T-helper 1 cell treated with Interleukin-12 subunit alpha and Interleukin-12 subunit beta and Interleukin-4 antibody, amounts not matched to agents 30 μg/mL and 1 μg/mL, for 36 hours (primary cell): ENCODE data around the gene VGLL4.
"Not testable (repeated sequence)": the region's sequence is repeated elsewhere in the genome, so short reads cannot be mapped to it uniquely, and the experiment has no call there.

Source experiments
- H3K27ac Mint-ChIP-seq: one replicate; pipeline ENCODE4 v1.8.0; 2021; ENCODE audit warnings: mild to moderate bottlenecking, mixed read lengths
- H3K27me3 Mint-ChIP-seq: one replicate; pipeline ENCODE4 v1.8.0; 2021; ENCODE audit warnings: low read depth, mixed read lengths
- H3K36me3 Mint-ChIP-seq: one replicate; pipeline ENCODE4 v1.8.0; 2021; ENCODE audit warnings: low read depth, mixed read lengths
- H3K4me1 Mint-ChIP-seq: one replicate; pipeline ENCODE4 v1.8.0; 2021; ENCODE audit warnings: low read depth, mixed read lengths
- H3K4me3 Mint-ChIP-seq: one replicate; pipeline ENCODE4 v1.8.0; 2021; ENCODE audit warnings: mild to moderate bottlenecking, moderate library complexity, mixed read lengths
- H3K9me3 Mint-ChIP-seq: one replicate; pipeline ENCODE4 v1.8.0; 2021; ENCODE audit warnings: mixed read lengths

The VGLL4 gene

GRCh38 chr3:11596387-11596786, 47.3 kb downstream of the VGLL4 start:
- Mint-ChIP-seq H3K9me3 (peaks cover 5% of the 10 kb centered on the region), H3K27ac (no peak overlapping the region), H3K27me3 (no peaks in the 10 kb centered on the region), H3K36me3 (peaks cover 47% of the 10 kb centered on the region), H3K4me1 (peaks cover 5% of the 10 kb centered on the region), H3K4me3 (no peak overlapping the region)

- not testable (repeated sequence) for H3K27me3 Mint-ChIP-seq, H3K4me1 Mint-ChIP-seq, H3K27ac Mint-ChIP-seq, H3K4me3 Mint-ChIP-seq, H3K9me3 Mint-ChIP-seq
- H3K36me3 Mint-ChIP-seq, result peaks cover 40% of the 10 kb centered on the region
Measured at GRCh38 chr3:11595024-11595423, 48.7 kb downstream of the VGLL4 start.

GRCh38 chr3:11593318-11594034, 50.2 kb downstream of the VGLL4 start:
- no peak overlapping the region for H3K27ac Mint-ChIP-seq
- H3K4me1 Mint-ChIP-seq, result peaks cover 12% of the 10 kb centered on the region
- H3K9me3 Mint-ChIP-seq, result peaks cover 5% of the 10 kb centered on the region
- no peak overlapping the region for H3K4me3 Mint-ChIP-seq
- H3K36me3 Mint-ChIP-seq, result peaks cover 35% of the 10 kb centered on the region
- H3K27me3 Mint-ChIP-seq, result no peaks in the 10 kb centered on the region

GRCh38 chr3:11592445-11593298, 51.0 kb downstream of the VGLL4 start:
- no peak overlapping the region for H3K27ac Mint-ChIP-seq
- H3K9me3 Mint-ChIP-seq, result peaks cover 5% of the 10 kb centered on the region
- H3K4me1 Mint-ChIP-seq, result peaks cover 19% of the 10 kb centered on the region
- H3K36me3 Mint-ChIP-seq, result peaks cover 27% of the 10 kb centered on the region
- H3K27me3 Mint-ChIP-seq, result no peaks in the 10 kb centered on the region
- H3K4me3 Mint-ChIP-seq, result no peak overlapping the region

DNA sequence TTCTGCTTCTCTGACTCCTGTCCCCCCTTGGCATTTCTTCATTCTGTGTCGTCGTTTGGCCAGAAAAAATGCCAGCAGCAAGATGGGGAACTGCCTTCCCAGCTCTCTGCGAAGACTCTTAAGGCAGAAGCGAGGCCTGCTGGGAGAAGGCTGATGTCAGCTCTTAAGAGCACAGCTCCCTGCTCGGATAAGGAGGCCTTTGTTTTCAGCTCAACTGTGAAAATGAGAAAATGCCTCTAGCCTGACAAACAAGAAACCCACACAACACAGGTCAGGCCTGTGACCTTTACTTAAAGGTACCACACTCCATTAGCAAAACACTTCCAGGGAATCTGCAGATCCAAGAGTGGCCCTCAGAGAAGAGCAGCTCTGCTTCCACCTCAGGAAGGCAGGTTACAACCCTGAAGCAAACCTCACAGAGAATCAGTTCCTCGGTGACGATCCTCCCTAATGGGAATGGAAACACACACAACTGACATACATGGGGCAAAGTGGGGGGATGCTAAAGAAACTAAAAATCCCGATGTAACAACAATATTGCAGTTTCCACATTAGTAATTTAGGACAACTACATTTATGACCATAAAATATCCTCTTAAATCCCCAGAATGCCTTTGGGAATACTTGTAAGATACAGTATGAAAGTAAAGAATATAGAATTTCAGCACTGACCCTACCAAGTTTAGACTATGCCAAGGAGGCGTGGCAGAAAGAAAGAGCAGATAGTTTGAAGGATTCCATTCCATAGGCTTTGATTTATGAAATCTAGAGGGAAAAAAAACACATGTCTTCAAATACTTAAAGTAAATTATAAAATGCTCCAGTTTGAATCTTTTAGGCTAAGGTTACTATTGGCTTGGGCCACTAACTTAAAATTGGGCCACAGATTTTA, 52.1 kb downstream of the VGLL4 start:
- no peak overlapping the region for H3K4me3 Mint-ChIP-seq
- H3K4me1 Mint-ChIP-seq, result peaks cover 19% of the 10 kb centered on the region
- H3K36me3 Mint-ChIP-seq, result peaks cover 19% of the 10 kb centered on the region
- H3K27me3 Mint-ChIP-seq, result no peaks in the 10 kb centered on the region
- H3K27ac Mint-ChIP-seq, result no peak overlapping the region
- H3K9me3 Mint-ChIP-seq, result peaks cover 5% of the 10 kb centered on the region

- H3K36me3 Mint-ChIP-seq, result peaks cover 15% of the 10 kb centered on the region
- no peak overlapping the region for H3K27ac Mint-ChIP-seq
- H3K4me3 Mint-ChIP-seq, result no peak overlapping the region
- peaks cover 19% of the 10 kb centered on the region for H3K4me1 Mint-ChIP-seq
- peaks cover under 1% of the 10 kb centered on the region for H3K9me3 Mint-ChIP-seq
- H3K27me3 Mint-ChIP-seq, result no peaks in the 10 kb centered on the region
Measured at GRCh38 chr3:11591002-11591355, 52.7 kb downstream of the VGLL4 start.

DNA sequence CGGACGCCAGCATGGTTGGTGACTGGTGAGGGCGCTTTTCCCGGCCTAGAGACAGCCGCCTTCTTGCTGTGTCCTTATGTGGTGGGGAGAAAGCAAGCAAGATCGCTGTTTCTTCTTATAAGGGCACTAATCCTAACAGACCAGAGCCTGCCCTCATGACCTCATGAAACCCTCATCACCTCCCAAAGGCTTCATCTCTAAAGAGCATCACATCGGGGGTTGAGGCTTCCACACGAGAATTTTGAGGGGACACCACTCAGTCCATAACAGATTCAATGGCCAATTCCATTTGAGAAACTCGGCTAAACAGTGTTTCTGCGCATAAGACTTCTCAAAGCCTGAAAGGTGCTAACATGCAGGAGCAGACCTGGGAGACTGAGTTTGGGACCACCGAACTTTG, 54.0 kb downstream of the VGLL4 start:
- Mint-ChIP-seq H3K36me3 (peaks cover 11% of the 10 kb centered on the region), H3K4me1 (peaks cover 20% of the 10 kb centered on the region), H3K27me3 (no peaks in the 10 kb centered on the region), H3K4me3 (no peak overlapping the region), H3K9me3 (no peaks in the 10 kb centered on the region), H3K27ac (no peak overlapping the region)

GRCh38 chr3:11588755-11589154, 55.0 kb downstream of the VGLL4 start:
- no peaks in the 10 kb centered on the region for H3K9me3 Mint-ChIP-seq
- H3K4me3 Mint-ChIP-seq, result no peak overlapping the region
- peaks cover 9% of the 10 kb centered on the region for H3K36me3 Mint-ChIP-seq
- H3K4me1 Mint-ChIP-seq, result peaks cover 25% of the 10 kb centered on the region
- H3K27ac Mint-ChIP-seq, result no peak overlapping the region
- H3K27me3 Mint-ChIP-seq, result no peaks in the 10 kb centered on the region

DNA sequence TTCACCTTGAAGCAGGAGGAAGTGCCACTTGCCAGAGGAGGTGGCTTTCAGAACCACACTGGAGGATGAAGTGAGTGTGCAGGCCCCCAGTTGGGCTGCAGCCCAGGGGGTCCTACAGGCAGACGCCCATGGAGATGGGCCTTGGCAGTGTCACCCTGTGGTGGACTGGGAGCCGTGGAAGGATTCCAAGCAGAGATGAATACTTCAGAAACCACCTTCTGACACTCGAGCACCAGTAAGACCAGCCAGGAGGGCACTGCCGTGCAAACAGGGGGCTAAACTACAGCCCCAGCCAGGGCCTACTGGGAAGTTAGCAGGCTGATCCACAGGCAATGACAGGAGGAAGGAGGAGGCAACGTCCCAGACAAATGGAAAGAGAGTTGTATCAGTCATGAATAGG, 55.4 kb downstream of the VGLL4 start:
- H3K27me3 Mint-ChIP-seq, result no peaks in the 10 kb centered on the region
- peaks cover 24% of the 10 kb centered on the region for H3K4me1 Mint-ChIP-seq
- H3K4me3 Mint-ChIP-seq, result no peak overlapping the region
- no peaks in the 10 kb centered on the region for H3K9me3 Mint-ChIP-seq
- peaks cover 8% of the 10 kb centered on the region for H3K36me3 Mint-ChIP-seq
- peak overlapping the region; percentile 35 for H3K27ac Mint-ChIP-seq

DNA sequence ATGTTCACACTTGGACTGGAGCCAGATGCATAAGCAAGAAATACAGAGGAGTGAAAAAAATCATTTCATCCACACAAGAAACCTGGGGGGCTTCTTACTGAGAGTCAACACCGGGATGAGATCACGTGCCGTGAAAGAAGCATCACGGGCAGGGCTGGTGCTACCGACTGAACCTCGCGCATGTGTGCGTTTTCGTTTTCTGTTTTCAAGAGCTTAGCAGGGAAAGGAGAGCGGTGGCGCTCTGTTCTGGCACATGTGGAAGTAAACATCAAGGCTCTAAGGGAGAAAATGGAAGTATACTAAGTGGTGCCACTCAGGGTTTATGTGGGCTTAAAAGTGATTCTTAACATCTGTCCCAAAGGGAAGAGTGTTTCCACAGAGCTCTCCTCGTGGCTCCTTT, 55.9 kb downstream of the VGLL4 start:
- H3K27ac Mint-ChIP-seq, result no peak overlapping the region

GRCh38 chr3:11584570-11584969, 59.1 kb downstream of the VGLL4 start:
- Mint-ChIP-seq H3K36me3 (peaks cover 8% of the 10 kb centered on the region), H3K4me1 (peaks cover 37% of the 10 kb centered on the region), H3K27me3 (no peaks in the 10 kb centered on the region), H3K4me3 (no peak overlapping the region), H3K27ac (no peak overlapping the region), H3K9me3 (no peaks in the 10 kb centered on the region)

More for the DNA sequence above, 55.9 kb downstream of the VGLL4 start:
- Mint-ChIP-seq H3K27me3 (no peaks in the 10 kb centered on the region), H3K4me3 (no peak overlapping the region), H3K9me3 (no peaks in the 10 kb centered on the region), H3K36me3 (peaks cover 8% of the 10 kb centered on the region), H3K4me1 (peaks cover 25% of the 10 kb centered on the region)

DNA sequence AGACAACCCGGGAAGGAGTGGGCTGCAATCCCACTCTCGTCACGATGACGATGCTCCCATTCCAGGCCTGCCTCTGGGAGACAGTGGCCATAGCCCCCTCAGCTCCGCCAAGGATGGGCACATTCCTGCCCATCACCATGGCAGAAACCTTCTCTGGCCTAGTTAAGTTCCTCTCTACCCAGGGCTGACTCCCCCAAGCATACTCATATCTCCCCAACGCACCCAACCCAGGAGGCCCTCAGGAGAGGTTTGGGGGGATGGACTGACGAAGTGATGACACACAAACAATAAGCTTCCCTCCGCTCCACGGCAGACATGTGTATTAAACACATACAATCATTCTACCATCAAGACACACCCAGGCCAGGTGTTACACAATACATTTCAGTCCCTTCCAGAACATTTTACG, 60.1 kb downstream of the VGLL4 start:
- Mint-ChIP-seq H3K4me1 (peaks cover 31% of the 10 kb centered on the region), H3K27me3 (no peaks in the 10 kb centered on the region), H3K27ac (no peak overlapping the region), H3K4me3 (no peak overlapping the region), H3K9me3 (no peaks in the 10 kb centered on the region), H3K36me3 (peaks cover 8% of the 10 kb centered on the region)

- H3K4me3 Mint-ChIP-seq, result no peak overlapping the region
- H3K4me1 Mint-ChIP-seq, result peaks cover 27% of the 10 kb centered on the region
- H3K27ac Mint-ChIP-seq, result no peak overlapping the region
- no peaks in the 10 kb centered on the region for H3K9me3 Mint-ChIP-seq
- peaks cover 8% of the 10 kb centered on the region for H3K36me3 Mint-ChIP-seq
- H3K27me3 Mint-ChIP-seq, result no peaks in the 10 kb centered on the region
Measured at GRCh38 chr3:11583235-11583634, 60.5 kb downstream of the VGLL4 start.

GRCh38 chr3:11582191-11582968, 61.3 kb downstream of the VGLL4 start:
- Mint-ChIP-seq H3K4me1 (peaks cover 23% of the 10 kb centered on the region), H3K27me3 (no peaks in the 10 kb centered on the region), H3K27ac (no peak overlapping the region), H3K4me3 (peak overlapping the region; percentile 17), H3K36me3 (peaks cover 8% of the 10 kb centered on the region), H3K9me3 (no peaks in the 10 kb centered on the region)
